ENCODE results near the gene FJX1.

The FJX1 gene

GRCh38 chr11:35608502-35608901, 9.8 kb upstream of the FJX1 start:
- DNase-seq: no peak

GRCh38 chr11:35609656-35610055, 8.6 kb upstream of the FJX1 start:
- no peak for DNase-seq

- DNase-seq: no peak
Observed at GRCh38 chr11:35610631-35611030, 7.6 kb upstream of the FJX1 start.

- DNase-seq: no peak
Observed at GRCh38 chr11:35611741-35612140, 6.5 kb upstream of the FJX1 start.

GRCh38 chr11:35614939-35615569, 3.2 kb upstream of the FJX1 start:
- DNase-seq: no peak

- peak; percentile 80 for DNase-seq
Observed at GRCh38 chr11:35615921-35616900, 2.0 kb upstream of the FJX1 start.

- no peak for DNase-seq
Observed at GRCh38 chr11:35617316-35617686, 959 bp upstream of the FJX1 start.

- DNase-seq: peak; percentile 14
Observed at GRCh38 chr11:35618497-35619115, 346 bp downstream of the FJX1 start.

- DNase-seq: peak; percentile 40
Observed at GRCh38 chr11:35619116-35619854, 1.0 kb downstream of the FJX1 start.

GRCh38 chr11:35619855-35620640, 1.8 kb downstream of the FJX1 start:
- no peak for DNase-seq

- no peak for DNase-seq
Observed at GRCh38 chr11:35620795-35621194, 2.5 kb downstream of the FJX1 start.

GRCh38 chr11:35621620-35622019, 3.4 kb downstream of the FJX1 start:
- DNase-seq: no peak

GRCh38 chr11:35622070-35622469, 3.8 kb downstream of the FJX1 start:
- DNase-seq: peak; percentile 10

GRCh38 chr11:35623621-35624168, 5.4 kb downstream of the FJX1 start:
- no peak for DNase-seq

- DNase-seq: no peak
Observed at GRCh38 chr11:35624316-35624715, 6.1 kb downstream of the FJX1 start.

- no peak for DNase-seq
Observed at GRCh38 chr11:35624781-35625180, 6.5 kb downstream of the FJX1 start.

GRCh38 chr11:35626501-35626900, 8.2 kb downstream of the FJX1 start:
- DNase-seq: no peak

GRCh38 chr11:35629511-35629910, 11.3 kb downstream of the FJX1 start:
- DNase-seq: no peak

- no peak for DNase-seq
Observed at GRCh38 chr11:35629914-35630313, 11.7 kb downstream of the FJX1 start.

- DNase-seq: no peak
Observed at GRCh38 chr11:35631891-35632290, 13.6 kb downstream of the FJX1 start.

GRCh38 chr11:35632301-35632700, 14.0 kb downstream of the FJX1 start:
- DNase-seq: no peak
